ENCODE measurements around the gene TOP2A.

TOP2A gene

DNA sequence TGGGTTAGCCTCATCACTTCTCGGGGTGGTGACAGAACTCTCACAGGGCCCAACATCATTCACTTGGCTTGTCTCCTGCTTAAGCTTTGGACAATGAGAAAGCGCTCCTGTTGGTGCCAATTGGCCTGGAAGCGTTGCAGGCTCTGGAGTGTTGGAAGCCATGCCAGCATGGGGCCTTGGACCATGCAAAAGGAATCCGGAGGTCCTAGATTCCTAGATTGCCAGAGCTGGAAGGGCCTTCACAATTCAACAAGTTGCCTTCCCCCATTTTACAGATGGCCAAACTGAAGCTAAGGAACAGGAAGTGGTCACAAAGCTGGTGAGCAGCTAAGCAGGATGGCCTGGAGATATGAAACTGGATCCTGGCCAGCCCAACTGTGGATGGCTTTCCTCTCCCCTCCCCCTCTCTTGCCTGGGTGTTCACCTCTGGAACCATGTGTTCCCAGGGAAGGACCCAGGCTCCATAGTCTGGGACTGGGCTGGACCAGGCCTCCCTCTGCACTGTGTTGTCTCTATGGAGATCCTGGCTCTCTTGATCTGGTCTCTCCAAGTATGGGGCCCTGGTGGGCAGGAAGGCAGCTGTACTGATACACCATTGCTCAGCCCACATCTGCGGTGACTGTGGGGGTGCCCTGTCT, 19.5 kb upstream of the TOP2A start:
- H3K4me2 ChIP-seq (ENCODE audit: low read length, poor library complexity, severe bottlenecking) = no peak overlapping the region
- no peak overlapping the region for H3K27ac ChIP-seq (ENCODE audit: low read length, poor library complexity, severe bottlenecking)
- H3K23ac ChIP-seq (ENCODE audit: low read length in 2 of 2) = no peak overlapping the region
- no peak overlapping the region for H2BK12ac ChIP-seq (ENCODE audit: low read length in 2 of 2)
- H2AK5ac ChIP-seq (ENCODE audit: low read length, severe bottlenecking) = no peak overlapping the region
- no peak overlapping the region for H3K14ac ChIP-seq (ENCODE audit: low read length in 2 of 2)
- no peak overlapping the region for H3K4ac ChIP-seq (ENCODE audit: low read depth in 1 of 2, low read length in 2 of 2)
- no peak overlapping the region for H4K91ac ChIP-seq (ENCODE audit: low read length)
- no peaks in the 10 kb centered on the region for H3K4me1 ChIP-seq (ENCODE audit: control insufficient read depth, insufficient read depth, low read depth, low read length)
- 99% methylated on average over 5 of the region's 5 CpGs for WGBS
- H3K79me1 ChIP-seq (replicated peaks; ENCODE audit: low read length, poor library complexity, severe bottlenecking) = no peaks in the 10 kb centered on the region
- H2BK5ac ChIP-seq (ENCODE audit: low read depth, low read length, poor library complexity, severe bottlenecking) = no peak overlapping the region
- H3K4me3 ChIP-seq (ENCODE audit: insufficient read depth in 1 of 2, low read depth in 1 of 2, low read length in 2 of 2) = no peak overlapping the region
- peak overlapping the region in 1 of 2 experiments; percentile 19 for H3K18ac ChIP-seq (ENCODE audit: low read depth in 1 of 2, low read length in 2 of 2)
- no peak overlapping the region for H4K8ac ChIP-seq (ENCODE audit: low read length)
- no peak overlapping the region for H3K9ac ChIP-seq (ENCODE audit: low read length)
- no peak overlapping the region for H2AFZ ChIP-seq (ENCODE audit: low read depth, low read length)
- H3K9me3 ChIP-seq (ENCODE audit: control insufficient read depth, low read length) = no peaks in the 10 kb centered on the region
- no peaks in the 10 kb centered on the region for H3K36me3 ChIP-seq (ENCODE audit: control insufficient read depth in 1 of 2, insufficient read depth in 2 of 2, low read depth in 1 of 2, low read length in 2 of 2)
- no peak for DNase-seq
- H3K27me3 ChIP-seq (ENCODE audit: control insufficient read depth in 1 of 2, insufficient read depth in 1 of 2, low read length in 2 of 2) = no peaks in the 10 kb centered on the region
- no peak overlapping the region for H2BK120ac ChIP-seq (ENCODE audit: low read depth, low read length)
- H2BK15ac ChIP-seq (ENCODE audit: low read depth, poor library complexity, severe bottlenecking) = no peak overlapping the region

- no peak overlapping the region for H3K14ac ChIP-seq (ENCODE audit: low read length in 2 of 2)
- H2BK5ac ChIP-seq (ENCODE audit: low read depth, low read length, poor library complexity, severe bottlenecking) = no peak overlapping the region
- no peak overlapping the region for H3K4ac ChIP-seq (ENCODE audit: low read depth in 1 of 2, low read length in 2 of 2)
- no peak overlapping the region for H3K27ac ChIP-seq (ENCODE audit: low read length, poor library complexity, severe bottlenecking)
- DNase-seq = no peak
- no peak overlapping the region for H3K9ac ChIP-seq (ENCODE audit: low read length)
- no peak overlapping the region for H3K18ac ChIP-seq (ENCODE audit: low read depth in 1 of 2, low read length in 2 of 2)
- H3K27me3 ChIP-seq (ENCODE audit: control insufficient read depth in 1 of 2, insufficient read depth in 1 of 2, low read length in 2 of 2) = no peaks in the 10 kb centered on the region
- H4K91ac ChIP-seq (ENCODE audit: low read length) = no peak overlapping the region
- H3K23ac ChIP-seq (ENCODE audit: low read length in 2 of 2) = no peak overlapping the region
- H2BK15ac ChIP-seq (ENCODE audit: low read depth, poor library complexity, severe bottlenecking) = no peak overlapping the region
- H3K36me3 ChIP-seq (ENCODE audit: control insufficient read depth in 1 of 2, insufficient read depth in 2 of 2, low read depth in 1 of 2, low read length in 2 of 2) = no peaks in the 10 kb centered on the region
- no peaks in the 10 kb centered on the region for H3K4me1 ChIP-seq (ENCODE audit: control insufficient read depth, insufficient read depth, low read depth, low read length)
- 66% methylated on average over 5 of the region's 5 CpGs for WGBS
- H3K79me1 ChIP-seq (replicated peaks; ENCODE audit: low read length, poor library complexity, severe bottlenecking) = no peaks in the 10 kb centered on the region
- H2BK12ac ChIP-seq (ENCODE audit: low read length in 2 of 2) = peak overlapping the region in 1 of 2 experiments; percentile 23
- H2BK120ac ChIP-seq (ENCODE audit: low read depth, low read length) = no peak overlapping the region
- H4K8ac ChIP-seq (ENCODE audit: low read length) = no peak overlapping the region
- no peak overlapping the region for H3K4me3 ChIP-seq (ENCODE audit: insufficient read depth in 1 of 2, low read depth in 1 of 2, low read length in 2 of 2)
- H2AK5ac ChIP-seq (ENCODE audit: low read length, severe bottlenecking) = no peak overlapping the region
- H2AFZ ChIP-seq (ENCODE audit: low read depth, low read length) = no peak overlapping the region
- no peak overlapping the region for H3K4me2 ChIP-seq (ENCODE audit: low read length, poor library complexity, severe bottlenecking)
- no peaks in the 10 kb centered on the region for H3K9me3 ChIP-seq (ENCODE audit: control insufficient read depth, low read length)
Observed at GRCh38 chr17:40436636-40437035, 18.9 kb upstream of the TOP2A start.

DNA sequence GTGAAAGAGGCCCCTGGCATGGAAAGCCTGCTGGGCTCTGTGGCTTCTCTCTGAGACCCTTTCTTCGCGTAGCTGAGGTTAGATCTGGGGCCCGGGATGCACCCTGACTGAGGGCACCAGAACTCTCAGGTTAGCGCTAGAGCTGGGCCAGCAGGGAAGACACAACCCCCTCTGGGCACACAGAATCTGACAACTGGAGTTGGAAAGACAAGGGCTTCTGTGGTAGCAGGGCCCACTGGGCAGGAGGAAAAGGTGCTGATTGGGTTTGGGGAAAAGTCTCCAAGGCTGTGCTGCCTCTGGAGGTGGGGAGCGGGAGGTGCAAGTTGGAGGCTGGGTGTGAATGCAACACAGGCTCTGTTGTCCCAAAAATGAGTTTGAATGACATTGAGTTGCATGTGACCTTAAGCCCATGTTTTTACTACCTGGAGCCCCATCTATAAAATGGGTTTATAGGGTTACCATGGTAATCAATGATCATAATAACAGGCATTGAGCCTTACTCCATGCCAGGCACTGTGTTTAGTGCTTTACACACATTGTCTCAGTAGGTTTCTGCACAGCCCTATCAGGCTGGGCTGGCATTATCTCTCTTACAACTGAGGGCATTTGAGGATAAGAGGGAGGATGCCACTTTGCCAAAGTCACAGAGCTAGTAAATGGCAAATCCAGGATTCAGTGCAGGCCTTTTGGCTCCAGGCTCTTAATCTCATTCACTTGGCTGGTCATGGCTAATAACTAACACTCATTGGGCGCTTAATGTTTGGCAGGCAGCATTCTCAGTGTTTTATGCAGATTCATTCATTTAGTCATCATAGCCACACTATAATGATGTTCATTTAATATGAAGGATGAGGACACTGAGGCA, 16.1 kb upstream of the TOP2A start:
- no peak overlapping the region for H3K4ac ChIP-seq (ENCODE audit: low read depth in 1 of 2, low read length in 2 of 2)
- H4K8ac ChIP-seq (ENCODE audit: low read length) = peak overlapping the region; percentile 57
- no peaks in the 10 kb centered on the region for H3K27me3 ChIP-seq (ENCODE audit: control insufficient read depth in 1 of 2, insufficient read depth in 1 of 2, low read length in 2 of 2)
- H3K9ac ChIP-seq (ENCODE audit: low read length) = peak overlapping the region; percentile 3
- H2BK15ac ChIP-seq (ENCODE audit: low read depth, poor library complexity, severe bottlenecking) = no peak overlapping the region
- H3K18ac ChIP-seq (ENCODE audit: low read depth in 1 of 2, low read length in 2 of 2) = no peak overlapping the region
- no peak overlapping the region for H2BK120ac ChIP-seq (ENCODE audit: low read depth, low read length)
- H3K4me3 ChIP-seq (ENCODE audit: insufficient read depth in 1 of 2, low read depth in 1 of 2, low read length in 2 of 2) = no peak overlapping the region
- H2BK12ac ChIP-seq (ENCODE audit: low read length in 2 of 2) = peak overlapping the region in 1 of 2 experiments; percentile 11
- DNase-seq = no peak
- no peak overlapping the region for H3K14ac ChIP-seq (ENCODE audit: low read length in 2 of 2)
- H3K23ac ChIP-seq (ENCODE audit: low read length in 2 of 2) = no peak overlapping the region
- no peaks in the 10 kb centered on the region for H3K36me3 ChIP-seq (ENCODE audit: control insufficient read depth in 1 of 2, insufficient read depth in 2 of 2, low read depth in 1 of 2, low read length in 2 of 2)
- H3K27ac ChIP-seq (ENCODE audit: low read length, poor library complexity, severe bottlenecking) = no peak overlapping the region
- H2AFZ ChIP-seq (ENCODE audit: low read depth, low read length) = peak overlapping the region; percentile 29
- H3K4me1 ChIP-seq (ENCODE audit: control insufficient read depth, insufficient read depth, low read depth, low read length) = no peaks in the 10 kb centered on the region
- no peaks in the 10 kb centered on the region for H3K9me3 ChIP-seq (ENCODE audit: control insufficient read depth, low read length)
- H4K91ac ChIP-seq (ENCODE audit: low read length) = no peak overlapping the region
- no peak overlapping the region for H3K4me2 ChIP-seq (ENCODE audit: low read length, poor library complexity, severe bottlenecking)
- 72% methylated on average over 6 of the region's 6 CpGs for WGBS
- H3K79me1 ChIP-seq (replicated peaks; ENCODE audit: low read length, poor library complexity, severe bottlenecking) = no peaks in the 10 kb centered on the region
- H2AK5ac ChIP-seq (ENCODE audit: low read length, severe bottlenecking) = no peak overlapping the region
- H2BK5ac ChIP-seq (ENCODE audit: low read depth, low read length, poor library complexity, severe bottlenecking) = no peak overlapping the region

GRCh38 chr17:40432864-40433528, 15.3 kb upstream of the TOP2A start:
- Histone ChIP-seq H3K14ac (ENCODE audit: low read length in 2 of 2) (no peak overlapping the region), H2BK12ac (ENCODE audit: low read length in 2 of 2) (no peak overlapping the region), H3K4me2 (ENCODE audit: low read length, poor library complexity, severe bottlenecking) (no peak overlapping the region), H3K27ac (ENCODE audit: low read length, poor library complexity, severe bottlenecking) (no peak overlapping the region), H4K91ac (ENCODE audit: low read length) (no peak overlapping the region), H2AK5ac (ENCODE audit: low read length, severe bottlenecking) (no peak overlapping the region), H2BK15ac (ENCODE audit: low read depth, poor library complexity, severe bottlenecking) (no peak overlapping the region), H3K4ac (ENCODE audit: low read depth in 1 of 2, low read length in 2 of 2) (no peak overlapping the region), H3K27me3 (ENCODE audit: control insufficient read depth in 1 of 2, insufficient read depth in 1 of 2, low read length in 2 of 2) (no peaks in the 10 kb centered on the region), H2BK5ac (ENCODE audit: low read depth, low read length, poor library complexity, severe bottlenecking) (no peak overlapping the region), H3K18ac (ENCODE audit: low read depth in 1 of 2, low read length in 2 of 2) (peak overlapping the region in 1 of 2 experiments; percentile 18), H4K8ac (ENCODE audit: low read length) (peak overlapping the region; percentile 57), H3K4me3 (ENCODE audit: insufficient read depth in 1 of 2, low read depth in 1 of 2, low read length in 2 of 2) (no peak overlapping the region), H2AFZ (ENCODE audit: low read depth, low read length) (peak overlapping the region; percentile 29), H3K36me3 (ENCODE audit: control insufficient read depth in 1 of 2, insufficient read depth in 2 of 2, low read depth in 1 of 2, low read length in 2 of 2) (no peaks in the 10 kb centered on the region), H3K9me3 (ENCODE audit: control insufficient read depth, low read length) (no peaks in the 10 kb centered on the region), H2BK120ac (ENCODE audit: low read depth, low read length) (no peak overlapping the region), H3K9ac (ENCODE audit: low read length) (peak overlapping the region; percentile 3), H3K23ac (ENCODE audit: low read length in 2 of 2) (no peak overlapping the region), H3K79me1 (replicated peaks; ENCODE audit: low read length, poor library complexity, severe bottlenecking) (no peaks in the 10 kb centered on the region), H3K4me1 (ENCODE audit: control insufficient read depth, insufficient read depth, low read depth, low read length) (no peaks in the 10 kb centered on the region)
- DNase-seq = peak; percentile 46
- WGBS = 54% methylated on average over 2 of the region's 2 CpGs
